GM21717 (cell line): ENCODE data around the gene ABHD4.

ENCODE experiments used
- ATAC-seq: cut with Tn5 transposase; IDR thresholded peaks from one replicate; pipeline ENCODE4 v1.9.1; 2021; ENCODE audit warnings: mild to moderate bottlenecking, moderate library complexity; ENCODE audit not compliant: unreplicated experiment

ABHD4 gene

DNA sequence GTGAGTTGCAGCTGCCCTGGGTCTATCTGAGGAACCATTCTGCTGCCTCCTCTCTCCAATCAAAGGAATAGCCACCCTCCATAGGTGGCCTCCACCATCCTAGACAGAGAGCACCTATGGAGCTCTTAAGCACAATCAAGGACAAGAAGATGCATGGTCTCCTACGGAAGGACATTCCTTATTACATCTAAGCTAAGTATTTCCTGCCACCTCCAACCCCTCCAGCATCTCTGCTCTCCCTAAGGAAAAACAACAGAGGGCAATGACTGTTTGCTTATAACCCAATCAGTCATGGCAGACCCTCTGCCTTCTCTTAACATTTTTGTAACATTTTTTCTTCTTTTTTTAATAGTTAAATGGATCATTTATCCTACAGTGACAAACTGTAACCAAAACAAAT, 60.8 kb downstream of the ABHD4 start:
- ATAC-seq: no peak

DNA sequence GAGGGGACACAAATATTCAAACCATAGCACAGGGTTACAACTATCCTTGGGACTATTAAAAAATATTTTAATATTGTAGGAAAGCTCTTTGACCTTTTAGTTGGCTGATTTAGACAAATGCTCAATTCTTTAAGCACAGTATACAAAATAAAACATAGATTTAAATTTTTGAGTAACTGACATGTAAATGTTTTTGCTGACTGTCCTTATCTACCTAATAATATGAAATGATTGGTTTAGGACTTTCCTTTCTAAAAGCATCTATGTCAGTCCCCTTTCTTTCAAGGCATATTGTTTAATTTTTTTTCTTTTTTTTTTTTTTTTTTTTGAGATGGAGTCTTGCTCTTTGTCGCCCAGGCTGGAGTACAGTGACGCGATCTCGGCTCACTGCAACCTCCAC, 62.6 kb downstream of the ABHD4 start:
- no peak for ATAC-seq
